Muscle of arm (tissue), 12 donors: ENCODE measurements around the gene GGT5. TPM values are rescaled to one million over a fixed set of nuclear protein-coding genes. Genes with fewer than 3 reads are reported as not detected.
"Not testable (repeated sequence)": the region's sequence is repeated elsewhere in the genome, so short reads cannot be mapped to it uniquely, and the experiment has no call there.

ENCODE experiments used
- DNase-seq: peaks from one replicate; pipeline ENCODE4 v3.0.0-alpha.2; 2013
- polyA plus RNA-seq, 12 donors: library from polyadenylated mRNA; unstranded; fragments of 120-200 nt; gene quantifications; one replicate each; pipeline ENCODE4 v1.2.1, GENCODE V29; 2013; ENCODE audit not compliant: insufficient read length in 12 of 12

GGT5 gene
- polyA plus RNA-seq, 12 donors: 7.8 to 24.2 (median 12.0) TPM; not detected in 1

- not testable (repeated sequence) for DNase-seq
These were observed 19.5 kb upstream of the GGT5 start for GRCh38 chr22:24264329-24264896.

GRCh38 chr22:24263479-24263878 is 18.6 kb upstream of the GGT5 start:
- not testable (repeated sequence) for DNase-seq

DNA sequence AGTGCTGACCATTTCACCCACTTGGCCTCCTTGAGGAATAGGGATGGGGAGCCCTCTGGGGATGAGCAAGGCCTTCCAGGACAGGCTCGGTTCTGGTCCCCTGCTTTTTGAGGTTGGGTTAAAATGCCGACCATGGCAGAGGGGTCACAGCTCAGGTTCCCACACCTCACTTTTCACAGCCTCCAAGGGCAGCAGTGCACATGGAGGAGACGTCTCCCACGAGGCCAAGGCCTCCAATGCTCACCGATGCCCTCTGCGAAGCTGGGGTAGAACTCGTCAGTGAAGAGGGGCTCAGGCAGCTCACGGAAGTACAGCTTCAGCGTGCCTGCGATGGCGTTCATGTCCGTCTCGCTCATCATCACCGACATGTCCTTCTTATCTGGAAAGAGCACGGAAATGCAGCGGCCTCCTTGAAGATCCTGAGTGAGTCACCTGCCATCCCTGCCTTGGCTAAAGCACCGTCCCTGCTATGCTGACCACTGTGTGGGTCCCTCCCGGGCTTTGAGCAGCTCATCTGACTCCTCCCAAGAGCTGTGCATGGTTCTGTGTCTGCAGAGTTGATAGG is 17.4 kb upstream of the GGT5 start:
- DNase-seq: not testable (repeated sequence)

- DNase-seq: peak; percentile 66
These were observed 14.6 kb upstream of the GGT5 start for GRCh38 chr22:24259459-24259858.

GRCh38 chr22:24256736-24257135 is 11.9 kb upstream of the GGT5 start:
- not testable (repeated sequence) for DNase-seq

GRCh38 chr22:24256136-24256535 is 11.3 kb upstream of the GGT5 start:
- DNase-seq: not testable (repeated sequence)

- not testable (repeated sequence) for DNase-seq
These were observed 8.2 kb upstream of the GGT5 start for GRCh38 chr22:24253126-24253525.

GRCh38 chr22:24251286-24251685 is 6.4 kb upstream of the GGT5 start:
- not testable (repeated sequence) for DNase-seq

DNA sequence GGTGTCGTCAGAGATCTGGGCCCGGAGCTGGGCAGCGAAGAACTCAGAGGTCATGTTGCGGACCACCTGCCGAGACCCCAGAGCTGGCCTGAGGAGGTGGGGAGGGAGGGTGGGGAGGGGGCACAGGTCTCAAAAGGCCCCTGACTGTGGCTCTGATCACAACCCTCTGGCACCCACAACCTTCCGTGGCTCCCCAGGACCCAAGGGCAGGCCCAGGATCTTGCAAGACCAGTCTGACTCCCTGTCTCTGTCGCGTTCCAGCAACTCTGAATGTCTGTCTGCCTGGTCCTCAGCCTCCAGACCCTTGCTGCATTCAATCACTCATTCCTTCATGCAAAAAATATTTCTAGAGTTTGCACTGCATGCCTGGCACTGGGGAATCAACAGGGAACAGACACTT is 4.5 kb upstream of the GGT5 start:
- not testable (repeated sequence) for DNase-seq

DNA sequence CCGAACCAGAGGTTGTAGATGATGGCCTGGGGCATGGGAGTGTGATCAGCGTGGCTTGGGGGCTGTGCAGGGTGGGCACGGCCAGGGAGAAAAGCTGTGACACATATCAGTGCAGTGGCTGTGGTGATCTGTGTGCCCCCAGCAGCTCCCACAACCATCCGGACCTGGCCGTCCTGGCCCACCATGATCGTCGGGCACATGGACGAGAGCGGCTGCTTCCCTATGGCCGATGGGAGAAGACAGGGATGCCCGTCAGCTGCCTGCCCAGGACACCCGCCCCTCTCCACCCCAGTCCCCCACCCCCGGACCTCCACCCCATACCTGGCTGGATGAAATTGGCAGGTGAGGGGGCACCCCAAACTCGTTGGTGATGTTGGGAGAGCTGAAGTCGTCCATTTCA is 3.7 kb upstream of the GGT5 start:
- DNase-seq: not testable (repeated sequence)

GRCh38 chr22:24247564-24248344 is 2.9 kb upstream of the GGT5 start:
- peak; percentile 80 for DNase-seq

GRCh38 chr22:24247011-24247507 is 2.2 kb upstream of the GGT5 start:
- DNase-seq: no peak

DNA sequence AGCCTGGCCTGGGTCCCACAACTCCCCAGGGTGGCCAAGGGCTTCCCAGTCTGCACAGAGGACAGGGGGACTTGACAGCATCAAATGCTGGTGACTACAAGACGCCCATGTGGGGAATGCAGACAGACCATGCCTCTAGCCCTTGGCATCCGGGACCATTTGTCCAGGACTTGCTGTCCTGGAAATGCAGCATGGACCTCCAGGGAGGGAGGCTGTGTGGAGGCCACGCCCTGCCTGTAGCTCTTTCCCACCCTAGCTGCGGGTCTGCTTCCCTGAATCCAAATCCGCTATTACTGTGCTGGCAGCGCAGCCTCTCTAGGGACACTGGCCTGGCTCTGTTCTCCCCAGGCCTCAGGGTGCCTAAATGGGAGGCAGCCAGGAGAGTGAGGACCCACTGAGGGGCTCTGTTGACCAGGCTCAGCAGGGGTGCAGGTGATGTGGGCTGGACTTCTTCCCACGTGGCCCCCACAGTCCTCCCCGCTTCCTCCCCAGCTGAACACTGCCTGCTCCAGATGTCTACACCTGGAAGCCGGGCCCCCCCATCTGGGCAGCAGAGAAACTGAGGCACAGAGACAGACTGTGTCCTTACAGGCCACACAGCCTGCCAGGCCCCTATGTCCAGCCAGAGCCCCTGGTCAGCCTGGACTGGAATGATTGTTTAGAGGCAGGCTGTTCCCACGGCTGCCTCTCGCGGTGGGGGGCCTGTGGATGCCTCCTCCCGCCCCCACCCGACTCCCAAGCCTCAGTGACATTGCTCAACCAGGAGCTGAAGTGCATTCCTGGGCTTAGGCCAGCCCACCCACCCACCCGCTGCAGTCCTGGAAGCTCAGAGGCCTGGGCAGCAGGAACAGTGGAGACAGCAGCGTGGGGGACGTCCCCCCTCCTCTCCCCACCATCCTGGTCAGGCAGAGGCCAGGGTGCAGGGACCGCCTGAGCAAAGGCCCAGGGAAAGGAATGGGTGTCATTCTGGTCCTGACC is 991 bp upstream of the GGT5 start:
- peak; percentile 63 for DNase-seq

DNA sequence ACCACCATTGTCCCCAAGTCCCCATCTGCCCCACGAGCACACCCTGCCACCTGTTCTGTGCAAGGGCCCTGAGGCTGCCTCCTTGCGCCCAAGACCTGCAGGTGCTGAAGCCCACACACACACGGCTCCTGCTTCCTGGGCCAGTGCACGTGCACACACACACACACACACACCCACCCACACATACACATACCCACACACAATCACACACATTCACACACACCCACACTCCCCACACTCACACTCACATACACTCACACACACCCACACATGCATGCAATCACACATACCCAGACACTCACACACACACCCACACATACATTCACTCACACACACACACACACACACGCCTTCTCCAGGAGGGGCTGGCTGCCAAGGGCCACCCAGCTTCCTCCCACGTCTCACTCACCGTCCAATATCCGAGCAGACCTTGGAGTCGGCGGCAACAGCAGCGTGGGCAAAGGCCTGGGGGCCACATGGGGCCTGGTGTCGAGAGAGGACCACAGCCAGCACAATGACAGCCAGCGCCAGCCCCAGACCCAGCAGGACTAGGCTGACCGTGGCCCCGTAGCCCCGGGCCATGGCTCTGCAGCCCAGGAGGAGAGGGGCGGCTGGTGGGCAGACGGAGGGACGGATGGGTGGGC is 616 bp downstream of the GGT5 start:
- DNase-seq: peak; percentile 34

GRCh38 chr22:24243417-24243816 is 1.5 kb downstream of the GGT5 start:
- peak; percentile 15 for DNase-seq

- DNase-seq: not testable (repeated sequence)
These were observed 3.7 kb downstream of the GGT5 start for GRCh38 chr22:24240985-24241692.

DNA sequence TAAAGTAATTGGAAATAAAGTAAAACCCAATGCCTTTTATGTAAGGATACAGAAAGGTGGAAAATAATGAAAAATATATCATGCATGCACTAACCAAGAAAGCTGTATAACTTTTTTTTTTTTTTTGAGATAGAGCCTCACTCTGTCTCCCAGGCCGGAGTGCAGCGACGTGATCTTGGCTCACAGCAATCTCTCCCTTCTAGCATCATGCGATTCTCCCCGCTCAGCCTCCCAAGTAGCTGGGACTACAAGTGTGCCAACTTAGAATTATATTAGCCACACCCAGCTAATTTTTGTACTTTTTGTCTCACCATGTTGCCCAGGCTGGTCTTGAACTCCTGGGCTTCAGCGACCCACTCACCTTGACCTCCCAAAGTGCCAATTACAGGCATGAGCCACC is 4.5 kb downstream of the GGT5 start:
- no peak for DNase-seq

DNA sequence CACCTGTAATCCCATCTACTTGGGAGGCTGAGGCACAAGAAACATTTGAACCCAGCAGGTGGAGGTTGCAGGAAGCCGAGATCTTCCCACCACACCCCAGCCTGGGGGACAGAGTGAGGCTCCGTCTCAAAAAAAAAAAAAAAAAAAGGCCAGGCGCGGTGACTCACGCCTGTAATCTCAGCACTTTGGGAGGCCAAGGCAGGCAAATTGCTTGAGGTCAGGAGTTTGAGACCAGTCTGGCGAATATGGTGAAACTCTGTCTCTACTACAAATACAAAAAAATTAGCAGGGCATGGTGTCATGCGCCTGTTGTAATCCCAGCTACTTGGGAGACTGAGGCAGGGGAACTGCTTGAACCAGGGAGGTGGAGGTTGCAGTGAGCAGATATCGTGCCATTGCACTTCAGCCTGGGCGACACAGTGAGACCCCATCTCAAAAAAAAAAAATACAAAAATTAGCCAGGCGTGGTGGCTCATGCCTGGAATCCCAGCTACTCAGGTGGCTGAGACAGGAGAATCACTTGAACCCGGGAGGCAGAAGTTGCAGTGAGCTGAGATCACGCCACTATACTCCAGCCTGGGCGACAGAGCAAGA is 6.7 kb downstream of the GGT5 start:
- DNase-seq: not testable (repeated sequence)

DNA sequence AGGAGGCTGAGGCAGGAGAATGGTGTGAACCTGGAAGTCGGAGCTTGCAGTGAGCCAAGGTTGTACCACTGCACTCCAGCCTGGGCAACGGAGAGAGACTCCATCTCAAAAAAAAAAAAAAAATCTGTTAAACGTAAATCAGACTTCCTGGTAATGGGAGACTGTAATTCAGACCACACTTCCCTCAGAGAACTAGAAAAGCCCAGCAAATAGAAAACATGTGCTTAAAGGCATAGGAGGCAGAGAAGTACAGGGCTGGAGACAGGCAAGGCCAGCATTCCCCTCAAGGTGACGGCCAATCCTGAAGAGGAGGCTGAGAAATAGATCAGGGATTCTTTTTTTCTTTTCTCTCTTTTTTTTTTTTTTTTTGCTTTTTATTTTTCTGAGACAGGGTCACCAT is 8.2 kb downstream of the GGT5 start:
- DNase-seq: no peak

DNA sequence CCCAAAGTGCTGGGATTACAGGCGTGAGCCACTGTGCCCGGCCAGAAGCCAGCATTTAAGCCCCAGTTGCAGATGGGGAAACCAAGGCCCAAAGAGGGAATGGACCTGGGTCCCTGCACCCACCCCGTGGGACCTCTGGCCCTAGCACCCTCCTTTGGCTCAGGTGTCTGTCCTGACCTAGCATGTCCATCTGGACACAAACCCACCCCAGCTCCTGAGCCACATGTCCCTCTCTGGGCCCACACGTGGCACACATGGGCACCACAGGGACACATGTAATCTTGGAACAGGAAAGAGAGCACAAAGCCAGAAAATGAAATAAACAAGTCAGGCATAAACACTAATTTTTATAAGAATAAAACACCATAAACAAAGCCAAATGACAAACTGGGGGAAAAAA is 9.6 kb downstream of the GGT5 start:
- DNase-seq: no peak
